OCI-LY3 (cell line): ENCODE data around the gene RAB34.

Experiments
- EZH2phosphoT487 ChIP-seq: fragments of 200-600 bp; shearing (Covaris generic); IDR thresholded peaks from 2 replicates; pipeline ENCODE4 v1.6.1; 2018; ENCODE audit warnings: antibody characterized with exemption, mixed run types, low read depth
- TF ChIP-seq, protein P1 (sequence below): fragments of 200-600, 300-600 bp; sonication (generic); IDR thresholded peaks from 2 replicates; pipeline ENCODE4 v1.5.1; 2014; ENCODE audit warnings: antibody characterized with exemption, low read length, low read depth

DNA sequence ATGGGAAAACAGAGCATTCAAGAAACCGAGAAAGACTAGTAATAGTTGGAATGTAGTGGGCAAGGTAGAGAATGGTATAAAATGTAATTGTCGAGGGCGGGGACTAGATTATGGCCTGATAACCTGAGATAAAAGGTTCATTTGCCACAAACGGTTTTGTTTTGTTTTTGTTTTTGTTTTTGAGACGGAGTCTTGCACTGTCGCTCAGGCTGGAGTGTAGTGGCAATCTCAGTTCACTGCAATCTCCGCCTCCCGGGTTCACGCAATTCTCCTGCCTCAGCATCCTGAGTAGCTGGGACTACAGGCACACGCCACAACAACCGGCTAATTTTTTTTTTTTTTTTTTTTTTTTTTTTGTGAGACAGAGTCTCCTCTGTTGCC is 12.3 kb upstream of the RAB34 start:
- TF ChIP-seq, protein P1, sequence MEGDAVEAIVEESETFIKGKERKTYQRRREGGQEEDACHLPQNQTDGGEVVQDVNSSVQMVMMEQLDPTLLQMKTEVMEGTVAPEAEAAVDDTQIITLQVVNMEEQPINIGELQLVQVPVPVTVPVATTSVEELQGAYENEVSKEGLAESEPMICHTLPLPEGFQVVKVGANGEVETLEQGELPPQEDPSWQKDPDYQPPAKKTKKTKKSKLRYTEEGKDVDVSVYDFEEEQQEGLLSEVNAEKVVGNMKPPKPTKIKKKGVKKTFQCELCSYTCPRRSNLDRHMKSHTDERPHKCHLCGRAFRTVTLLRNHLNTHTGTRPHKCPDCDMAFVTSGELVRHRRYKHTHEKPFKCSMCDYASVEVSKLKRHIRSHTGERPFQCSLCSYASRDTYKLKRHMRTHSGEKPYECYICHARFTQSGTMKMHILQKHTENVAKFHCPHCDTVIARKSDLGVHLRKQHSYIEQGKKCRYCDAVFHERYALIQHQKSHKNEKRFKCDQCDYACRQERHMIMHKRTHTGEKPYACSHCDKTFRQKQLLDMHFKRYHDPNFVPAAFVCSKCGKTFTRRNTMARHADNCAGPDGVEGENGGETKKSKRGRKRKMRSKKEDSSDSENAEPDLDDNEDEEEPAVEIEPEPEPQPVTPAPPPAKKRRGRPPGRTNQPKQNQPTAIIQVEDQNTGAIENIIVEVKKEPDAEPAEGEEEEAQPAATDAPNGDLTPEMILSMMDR = no peak
- TF ChIP-seq EZH2phosphoT487 = no peak
